HepG2 (cell line): Measurements from ENCODE around the gene NAT14. TPM values are rescaled to one million over a fixed set of nuclear protein-coding genes. Genes with fewer than 3 reads are reported as not detected.
A peak's percentile ranks its signal among the peaks of the same experiment; 100 is the strongest.

ENCODE experiments used
- ATAC-seq: fragments of 200-7000 bp; cut with Tn5 transposase; 3 replicates; pipeline ENCODE4 v1.9.1; 2020; ENCODE audit warnings: mild to moderate bottlenecking, moderate library complexity
- BruUV-seq: library from RNA; stranded (reverse); fragments of 400-500 nt; replicated peaks from 2 replicates; lab custom pipeline; 2021; lab: Mats Ljungman, UMichigan
- CTCF ChIA-PET: fragments of 300-600 bp; formaldehyde crosslinking; extraction: SDS; loops from one replicate; lab custom pipeline; 2021; ENCODE audit warnings: low total read pairs, inconsistent platforms, low intra/inter-chr PET ratio; lab: Yijun Ruan, JAX
- POLR2A ChIA-PET: fragments of 350-600 bp; sonication (Branson Sonifier 250); formaldehyde crosslinking; loops from one replicate; lab custom pipeline; 2020; ENCODE audit warnings: antibody characterized with exemption, inconsistent platforms; lab: Yijun Ruan, JAX
- DNase-seq: peaks from one replicate; pipeline ENCODE4 v3.0.0-alpha.2; 2015; ENCODE audit warnings: low spot score
- FAIRE-seq: peaks from 3 replicates; lab custom pipeline; 2011; peaks lifted over from hg19 to GRCh38; lab: Jason Lieb, UNC
- H2AFZ ChIP-seq: one replicate; pipeline ENCODE4 v1.6.1; 2011; ENCODE audit warnings: low read length, inconsistent platforms
- H3K27ac ChIP-seq: fragments of 300-600 bp; 3 replicates; pipeline ENCODE4 v1.8.0; 2011; ENCODE audit warnings: mixed run types, mild to moderate bottlenecking, mixed read lengths, low read length, inconsistent platforms; ENCODE audit not compliant: insufficient read depth; ENCODE audit errors: extremely low read length
- H3K27me3 ChIP-seq, 2 experiments: fragments of 200-600 bp in 1 of 2; 2 replicates in 1 of 2; 3 replicates in 1 of 2; pipeline versions ENCODE4 v1.6.0 to v1.8.0; 2011; ENCODE audit warnings: low read length in 2 of 2, mild to moderate bottlenecking in 2 of 2, moderate library complexity in 2 of 2, inconsistent platforms in 1 of 2; ENCODE audit not compliant: insufficient read depth in 2 of 2, control insufficient read depth in 1 of 2
- H3K36me3 ChIP-seq, 2 experiments: fragments of 200-600 bp in 1 of 2; replicated peaks in 1 of 2; 2 replicates in 1 of 2; 3 replicates in 1 of 2; pipeline versions ENCODE4 v1.5.1 to v1.8.0; 2011; ENCODE audit warnings: low read length in 2 of 2, inconsistent platforms in 1 of 2; ENCODE audit not compliant: insufficient read depth in 2 of 2, control insufficient read depth in 1 of 2
- H3K4me1 ChIP-seq: 2 replicates; pipeline ENCODE4 v1.5.1; 2012; ENCODE audit warnings: low read length, inconsistent platforms; ENCODE audit not compliant: insufficient read depth
- H3K4me2 ChIP-seq: 2 replicates; pipeline ENCODE4 v1.6.0; 2011; ENCODE audit warnings: low read depth, low read length, inconsistent platforms
- H3K4me3 ChIP-seq, 3 experiments: fragments of 200-600 bp in 1 of 3; sonication (generic), shearing (Covaris generic) in 1 of 3; replicated peaks in 1 of 3; 2 replicates each; pipeline ENCODE4 v1.5.1; 2011 to 2016; ENCODE audit warnings: low read length in 3 of 3, inconsistent platforms in 2 of 3, low read depth in 2 of 3, mild to moderate bottlenecking in 2 of 3, control low read depth in 1 of 3, mixed read lengths in 1 of 3; ENCODE audit not compliant: insufficient read depth in 1 of 3
- H3K79me2 ChIP-seq: one replicate; pipeline ENCODE4 v1.6.1; 2011; ENCODE audit warnings: low read length, inconsistent platforms; ENCODE audit not compliant: insufficient read depth
- H3K9ac ChIP-seq: 2 replicates; pipeline ENCODE4 v1.6.0; 2011; ENCODE audit warnings: mild to moderate bottlenecking, low read depth, low read length, inconsistent platforms; ENCODE audit not compliant: insufficient read depth
- H3K9me3 ChIP-seq: 2 replicates; pipeline ENCODE4 v1.5.1; 2012; ENCODE audit warnings: mild to moderate bottlenecking, low read length
- H4K20me1 ChIP-seq: 2 replicates; pipeline ENCODE4 v1.6.0; 2011; ENCODE audit warnings: inconsistent platforms, mild to moderate bottlenecking, low read length, moderate library complexity; ENCODE audit not compliant: insufficient read depth
- ATF7 ChIP-seq, 2 experiments: fragments of 450-650 bp in 1 of 2; sonication (generic) in 1 of 2; formaldehyde crosslinking in 1 of 2; IDR thresholded peaks; 2 replicates each; pipeline versions ENCODE4 v1.4.0 to v1.6.1; 2016 to 2020; ENCODE audit warnings: antibody characterized with exemption in 1 of 2, mild to moderate bottlenecking in 1 of 2, missing genetic modification reagents in 1 of 2
- CREB1 ChIP-seq, 2 experiments: fragments of 450-650 bp in 1 of 2; IDR thresholded peaks; 2 replicates each; pipeline ENCODE4 v1.6.1; 2016 to 2017; ENCODE audit warnings: control low read depth in 1 of 2, mild to moderate bottlenecking in 1 of 2, missing compliant biosample characterization in 1 of 2, missing genetic modification characterization in 1 of 2
- NFRKB ChIP-seq: fragments of 450-650 bp; IDR thresholded peaks from 2 replicates; pipeline ENCODE4 v1.6.1; 2017
- SOX6 ChIP-seq, 2 experiments: fragments of 450-650 bp in 1 of 2; sonication (generic) in 1 of 2; formaldehyde crosslinking in 1 of 2; IDR thresholded peaks; 2 replicates each; pipeline versions ENCODE4 v1.4.0 to v1.6.1; 2017 to 2020; ENCODE audit warnings: antibody characterized with exemption in 1 of 2, mild to moderate bottlenecking in 1 of 2, missing genetic modification reagents in 1 of 2
- TRIM22 ChIP-seq: fragments of 450-650 bp; IDR thresholded peaks from 2 replicates; pipeline ENCODE4 v1.6.1; 2017
- ZBTB21 ChIP-seq: sonication (generic); formaldehyde crosslinking; IDR thresholded peaks from 2 replicates; pipeline ENCODE4 v1.4.0; 2020; ENCODE audit warnings: missing genetic modification reagents
- ZNF282 ChIP-seq: fragments of 450-650 bp; IDR thresholded peaks from 2 replicates; pipeline ENCODE4 v1.6.1; 2018; ENCODE audit not compliant: partially characterized antibody
- ZNF468 ChIP-seq: sonication (generic); formaldehyde crosslinking; IDR thresholded peaks from 2 replicates; pipeline ENCODE4 v1.8.0; 2022; ENCODE audit warnings: mild to moderate bottlenecking, moderate library complexity, missing genetic modification reagents
- WGBS: methylation state at CpG from one replicate; pipeline ENCODE4 v1.1.6; 2017; ENCODE audit warnings: low lambda C conversion rate; 5-methylcytosine and 5-hydroxymethylcytosine counted together
- in situ Hi-C: cut with HindIII; loops from 2 replicates; pipeline ENCODE4 v1.10.0; 2017; ENCODE audit warnings: low pct_unique_long_range_greater_than_20kb; ENCODE audit not compliant: extremely low pct_ligation_motif_present
- intact Hi-C: fragments of 100-400 bp; cut with micrococcal nuclease; formaldehyde crosslinking; loops from one replicate; pipeline ENCODE4 v1.10.0; 2022; ENCODE audit not compliant: unreplicated experiment
- polyA plus RNA-seq, 8 experiments: library from polyadenylated mRNA; depleted of rRNA in 3 of 8; stranded (reverse) in 7 of 8; unstranded in 1 of 8; fragments of >200 nt; fragmentation: Illumina TruSeq in 4 of 8; extraction: Trizol in 4 of 8; gene quantifications; 2 replicates each; pipeline versions ENCODE4 v1.2.1 to v1.2.3, GENCODE V29; 2011 to 2016; ENCODE audit warnings: low read depth in 4 of 8, missing spikeins in 1 of 8, mixed read lengths in 1 of 8; ENCODE audit not compliant: insufficient read depth in 1 of 8
- total RNA-seq, 5 experiments: library from RNA; depleted of rRNA; stranded (reverse); fragments of >200 nt; fragmentation: Illumina TruSeq; extraction: Trizol; gene quantifications; 2 replicates each; pipeline ENCODE4 v1.2.3, GENCODE V29; 2016; ENCODE audit warnings: low read depth in 1 of 5
- TF ChIP-seq, protein P1 (sequence below): sonication (generic); formaldehyde crosslinking; IDR thresholded peaks from 2 replicates; pipeline ENCODE4 v1.4.0; 2020; ENCODE audit warnings: missing genetic modification reagents

Gene NAT14
- total and polyA plus RNA-seq, 2 of the 13 experiments (the other 11 are each of a cell fraction or from before 2014, with no cell fraction given) = 20.7 to 22.3 TPM

GRCh38 chr19:55519451-55520311 lies 34.7 kb downstream of the NAT14 start:
- in situ Hi-C loops = loop anchor here (5.0 kb wide), 1 partner anchor 88 kb away; the partner anchor contains the start of gene ZNF865

More at GRCh38 chr19:55519451-55520311, 34.7 kb downstream of the NAT14 start:
- BruUV-seq = no TSS peak
- ATAC-seq (no peak), DNase-seq (peak; percentile 11), FAIRE-seq (no peak)
- Histone ChIP-seq H3K79me2 (no peaks in the 10 kb centered on the region), H3K9me3 (no peaks in the 10 kb centered on the region), H3K4me2 (no peak overlapping the region), H3K4me1 (peaks cover 4% of the 10 kb centered on the region; the same call in 1 of the 2 replicates), H3K4me3 (no peak overlapping the region), H3K27ac (no peak overlapping the region), H3K36me3 (no peaks in the 10 kb centered on the region), H3K9ac (no peak overlapping the region), H2AFZ (no peak overlapping the region), H3K27me3 (peaks cover 0 to 5% of the 10 kb centered on the region in 2 experiments; a peak in 4 of 5 replicates), H4K20me1 (no peaks in the 10 kb centered on the region)
- intact Hi-C loops = loop anchor here (1.0 to 10.0 kb wide), 2 partner anchors 65 to 116 kb away; partner anchors contain the start of gene ZNF579
- WGBS = 32% methylated on average over 10 of the region's 10 CpGs
- ChIA-PET POLR2A (interaction anchor here (0.9 kb wide), 1 partner anchor 79 kb away, joined by 3 read pairs; no protein-coding TSS in a partner anchor), CTCF (no interaction called here)
- TF ChIP-seq ZBTB21 = 0 out of 2 replicates have a peak, but pooled peaks have one; percentile 48
- TF ChIP-seq ZNF282 = peak; percentile 58
- TF ChIP-seq ATF7 (IDR thresholded peaks at IDR 0.05) = peak; percentile 80
- TF ChIP-seq ATF7 (CRISPR knock-in tag; IDR thresholded peaks at IDR 0.05) = no peak
- TF ChIP-seq ZNF468 = no peak
- TF ChIP-seq, protein P1, sequence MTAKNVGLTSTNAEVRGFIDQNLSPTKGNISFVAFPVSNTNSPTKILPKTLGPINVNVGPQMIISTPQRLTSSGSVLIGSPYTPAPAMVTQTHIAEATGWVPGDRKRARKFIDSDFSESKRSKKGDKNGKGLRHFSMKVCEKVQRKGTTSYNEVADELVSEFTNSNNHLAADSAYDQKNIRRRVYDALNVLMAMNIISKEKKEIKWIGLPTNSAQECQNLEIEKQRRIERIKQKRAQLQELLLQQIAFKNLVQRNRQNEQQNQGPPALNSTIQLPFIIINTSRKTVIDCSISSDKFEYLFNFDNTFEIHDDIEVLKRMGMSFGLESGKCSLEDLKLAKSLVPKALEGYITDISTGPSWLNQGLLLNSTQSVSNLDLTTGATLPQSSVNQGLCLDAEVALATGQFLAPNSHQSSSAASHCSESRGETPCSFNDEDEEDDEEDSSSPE (CRISPR knock-in tag) = no peak
- 0 out of 2 replicates have a peak, but pooled peaks have one; percentile 47 for TF ChIP-seq SOX6 (IDR thresholded peaks at IDR 0.05)
- no peak for TF ChIP-seq SOX6 (CRISPR knock-in tag; IDR thresholded peaks at IDR 0.05)
- TF ChIP-seq NFRKB = no peak
- TF ChIP-seq TRIM22 = 0 out of 2 replicates have a peak, but pooled peaks have one; percentile 13
- peak; percentile 97 for TF ChIP-seq CREB1 (IDR thresholded peaks at IDR 0.05)
- no peak for TF ChIP-seq CREB1 (CRISPR knock-in tag; IDR thresholded peaks at IDR 0.05)
